ENCODE measurements around the gene TMEM45B.

The TMEM45B gene

DNA sequence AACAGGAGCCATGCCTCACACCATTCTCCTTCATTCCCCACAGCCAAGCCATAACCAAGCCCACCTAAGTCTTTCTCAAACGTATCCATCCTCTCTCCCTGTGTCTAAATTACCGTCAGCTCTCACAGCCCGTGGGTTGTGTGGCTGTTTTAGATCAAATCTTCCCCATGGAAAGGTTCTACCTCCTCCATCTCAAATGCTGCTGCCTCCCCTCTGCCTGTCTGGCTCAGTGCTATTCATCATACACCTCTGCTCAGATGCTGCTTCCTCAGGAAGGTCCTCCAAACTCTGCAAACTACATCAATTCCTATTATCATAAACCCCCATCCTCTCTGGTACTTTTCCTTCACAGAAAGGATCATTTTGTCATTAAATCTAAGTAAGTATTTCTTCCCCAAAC is 64.7 kb downstream of the TMEM45B start:
- no peak for TF ChIP-seq YY1 (IDR thresholded peaks at IDR 0.05; ENCODE audit: low read depth)
- no peak for TF ChIP-seq RAD21 (IDR thresholded peaks at IDR 0.05; ENCODE audit: low read depth)
- TF ChIP-seq EGR1 (IDR thresholded peaks at IDR 0.05): no peak
- TF ChIP-seq, protein P1, sequence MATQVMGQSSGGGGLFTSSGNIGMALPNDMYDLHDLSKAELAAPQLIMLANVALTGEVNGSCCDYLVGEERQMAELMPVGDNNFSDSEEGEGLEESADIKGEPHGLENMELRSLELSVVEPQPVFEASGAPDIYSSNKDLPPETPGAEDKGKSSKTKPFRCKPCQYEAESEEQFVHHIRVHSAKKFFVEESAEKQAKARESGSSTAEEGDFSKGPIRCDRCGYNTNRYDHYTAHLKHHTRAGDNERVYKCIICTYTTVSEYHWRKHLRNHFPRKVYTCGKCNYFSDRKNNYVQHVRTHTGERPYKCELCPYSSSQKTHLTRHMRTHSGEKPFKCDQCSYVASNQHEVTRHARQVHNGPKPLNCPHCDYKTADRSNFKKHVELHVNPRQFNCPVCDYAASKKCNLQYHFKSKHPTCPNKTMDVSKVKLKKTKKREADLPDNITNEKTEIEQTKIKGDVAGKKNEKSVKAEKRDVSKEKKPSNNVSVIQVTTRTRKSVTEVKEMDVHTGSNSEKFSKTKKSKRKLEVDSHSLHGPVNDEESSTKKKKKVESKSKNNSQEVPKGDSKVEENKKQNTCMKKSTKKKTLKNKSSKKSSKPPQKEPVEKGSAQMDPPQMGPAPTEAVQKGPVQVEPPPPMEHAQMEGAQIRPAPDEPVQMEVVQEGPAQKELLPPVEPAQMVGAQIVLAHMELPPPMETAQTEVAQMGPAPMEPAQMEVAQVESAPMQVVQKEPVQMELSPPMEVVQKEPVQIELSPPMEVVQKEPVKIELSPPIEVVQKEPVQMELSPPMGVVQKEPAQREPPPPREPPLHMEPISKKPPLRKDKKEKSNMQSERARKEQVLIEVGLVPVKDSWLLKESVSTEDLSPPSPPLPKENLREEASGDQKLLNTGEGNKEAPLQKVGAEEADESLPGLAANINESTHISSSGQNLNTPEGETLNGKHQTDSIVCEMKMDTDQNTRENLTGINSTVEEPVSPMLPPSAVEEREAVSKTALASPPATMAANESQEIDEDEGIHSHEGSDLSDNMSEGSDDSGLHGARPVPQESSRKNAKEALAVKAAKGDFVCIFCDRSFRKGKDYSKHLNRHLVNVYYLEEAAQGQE (IDR thresholded peaks at IDR 0.05; ENCODE audit: low read depth): no peak
- no peak for TF ChIP-seq TAF1 (IDR thresholded peaks at IDR 0.05; ENCODE audit: low read depth)
- TF ChIP-seq, protein P2, sequence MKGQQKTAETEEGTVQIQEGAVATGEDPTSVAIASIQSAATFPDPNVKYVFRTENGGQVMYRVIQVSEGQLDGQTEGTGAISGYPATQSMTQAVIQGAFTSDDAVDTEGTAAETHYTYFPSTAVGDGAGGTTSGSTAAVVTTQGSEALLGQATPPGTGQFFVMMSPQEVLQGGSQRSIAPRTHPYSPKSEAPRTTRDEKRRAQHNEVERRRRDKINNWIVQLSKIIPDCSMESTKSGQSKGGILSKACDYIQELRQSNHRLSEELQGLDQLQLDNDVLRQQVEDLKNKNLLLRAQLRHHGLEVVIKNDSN (IDR thresholded peaks at IDR 0.05): no peak
- no peak for TF ChIP-seq FOXM1 (IDR thresholded peaks at IDR 0.05; ENCODE audit: borderline replicate concordance, low read depth)

DNA sequence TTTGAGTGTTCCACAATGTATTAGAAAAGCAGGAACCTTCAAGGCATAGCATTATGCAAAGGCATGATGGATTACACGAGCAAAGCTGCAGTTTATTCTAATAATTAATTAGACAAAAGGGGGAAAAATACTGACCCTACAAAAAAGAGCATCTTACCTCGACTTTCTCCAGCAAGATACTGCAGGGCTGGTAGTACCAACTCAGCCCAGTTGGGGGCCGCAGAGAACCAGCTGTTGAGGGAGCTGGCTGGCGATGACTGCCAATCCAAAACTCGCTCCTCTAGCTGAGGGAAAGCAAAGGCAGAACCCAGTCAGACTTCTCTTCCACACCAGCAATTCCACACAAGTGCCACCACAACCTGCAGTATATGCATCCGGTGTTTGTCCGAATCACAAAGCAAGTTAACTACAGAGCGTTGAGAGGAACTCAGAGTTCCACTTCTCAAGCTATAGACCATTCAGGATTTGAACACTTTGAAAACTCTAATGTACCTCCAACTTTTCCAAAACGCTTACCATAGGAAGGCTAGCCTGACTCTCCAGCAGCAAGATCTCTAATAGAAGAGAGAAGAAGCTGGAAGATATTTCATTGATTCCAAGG is 66.0 kb downstream of the TMEM45B start:
- TF ChIP-seq TCF12 (IDR thresholded peaks at IDR 0.05; ENCODE audit: low read depth): no peak
- peak; percentile 59 for TF ChIP-seq RAD21 (IDR thresholded peaks at IDR 0.05; ENCODE audit: low read depth)

DNA sequence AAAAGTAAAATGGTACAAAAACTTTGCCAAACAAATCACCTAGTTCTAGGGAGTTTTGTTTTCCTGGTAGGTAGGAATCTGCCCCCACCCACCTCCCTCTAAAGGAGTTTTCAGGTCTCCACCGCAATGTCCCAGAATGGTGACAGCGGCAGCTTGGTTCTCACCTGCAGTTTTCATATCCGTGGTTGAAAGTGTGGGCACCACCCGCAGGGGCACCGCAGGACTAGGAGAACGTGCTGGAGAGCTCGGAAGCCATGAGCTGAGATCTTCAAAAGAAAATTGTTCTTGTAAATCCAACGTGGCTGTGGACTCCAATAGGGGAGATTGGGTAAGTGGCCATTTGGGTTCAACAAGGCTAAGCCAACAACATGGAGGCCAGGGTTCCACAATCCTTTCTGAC is 68.9 kb downstream of the TMEM45B start:
- TF ChIP-seq, protein P3, sequence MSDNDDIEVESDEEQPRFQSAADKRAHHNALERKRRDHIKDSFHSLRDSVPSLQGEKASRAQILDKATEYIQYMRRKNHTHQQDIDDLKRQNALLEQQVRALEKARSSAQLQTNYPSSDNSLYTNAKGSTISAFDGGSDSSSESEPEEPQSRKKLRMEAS (IDR thresholded peaks at IDR 0.05): no peak
- no peak for TF ChIP-seq EGR1 (IDR thresholded peaks at IDR 0.05)
- no peak for TF ChIP-seq YY1 (IDR thresholded peaks at IDR 0.05; ENCODE audit: low read depth)

DNA sequence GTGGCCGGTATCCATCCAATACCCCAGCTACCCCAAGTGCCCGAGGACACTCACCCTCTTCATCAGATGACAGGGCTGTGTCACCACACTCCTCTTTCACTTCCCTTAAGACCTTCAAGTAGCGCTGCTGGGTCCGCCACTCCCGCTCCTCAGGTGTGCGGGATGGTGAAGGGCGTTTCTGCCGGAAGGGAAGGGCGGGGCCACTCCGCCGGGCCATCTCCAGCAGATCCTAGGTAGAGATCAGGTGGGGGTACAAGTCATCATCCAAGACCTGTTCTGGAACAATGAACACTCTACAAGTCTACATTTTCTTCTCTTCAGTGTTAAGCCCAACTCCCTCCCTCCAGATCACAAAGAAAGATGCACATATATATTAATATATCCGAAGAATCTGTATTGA is 69.7 kb downstream of the TMEM45B start:
- no peak for TF ChIP-seq NFIC (IDR thresholded peaks at IDR 0.05)
- no peak for TF ChIP-seq ZBTB7A (IDR thresholded peaks at IDR 0.05; ENCODE audit: low read depth)
- TF ChIP-seq RAD21 (IDR thresholded peaks at IDR 0.05; ENCODE audit: low read depth): no peak
- no peak for TF ChIP-seq YY1 (IDR thresholded peaks at IDR 0.05; ENCODE audit: low read depth)
- TF ChIP-seq FOXM1 (IDR thresholded peaks at IDR 0.05; ENCODE audit: borderline replicate concordance, low read depth): no peak
- no peak for TF ChIP-seq TAF1 (IDR thresholded peaks at IDR 0.05; ENCODE audit: low read depth)
- no peak for TF ChIP-seq EP300 (IDR thresholded peaks at IDR 0.05; ENCODE audit: borderline replicate concordance)
- TF ChIP-seq, protein P3 (IDR thresholded peaks at IDR 0.05): no peak

DNA sequence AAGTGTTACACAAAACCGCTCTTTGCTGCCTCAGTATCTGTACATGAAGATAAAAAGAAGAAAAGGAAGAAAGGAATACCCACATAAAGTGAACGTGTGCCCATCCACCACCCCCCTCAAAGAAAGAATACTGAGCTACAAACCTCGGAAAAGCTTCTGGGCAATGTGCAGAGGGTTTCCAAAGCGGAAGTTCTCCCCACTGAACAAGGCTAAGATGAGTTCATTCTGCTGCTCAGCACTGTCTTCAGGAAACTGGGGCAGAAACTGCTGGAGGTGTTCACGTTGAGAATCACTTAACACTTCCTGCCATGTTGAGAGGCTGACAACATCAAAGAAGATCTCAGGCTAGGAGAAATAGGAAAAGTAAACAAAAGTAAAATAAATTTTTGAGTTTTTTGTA is 72.8 kb downstream of the TMEM45B start:
- TF ChIP-seq, protein P3 (IDR thresholded peaks at IDR 0.05): no peak
- TF ChIP-seq, protein P2 (IDR thresholded peaks at IDR 0.05): no peak
- TF ChIP-seq TEAD4 (IDR thresholded peaks at IDR 0.05) (no peak), CREB1 (IDR thresholded peaks at IDR 0.05; ENCODE audit: low read depth) (no peak), RAD21 (IDR thresholded peaks at IDR 0.05; ENCODE audit: low read depth) (no peak), TCF12 (IDR thresholded peaks at IDR 0.05; ENCODE audit: low read depth) (no peak), TAF1 (IDR thresholded peaks at IDR 0.05; ENCODE audit: low read depth) (no peak), ZBTB7A (IDR thresholded peaks at IDR 0.05; ENCODE audit: low read depth) (no peak), NFIC (IDR thresholded peaks at IDR 0.05) (no peak), CEBPB (IDR thresholded peaks at IDR 0.05) (no peak), EP300 (IDR thresholded peaks at IDR 0.05; ENCODE audit: borderline replicate concordance) (no peak), YY1 (IDR thresholded peaks at IDR 0.05; ENCODE audit: low read depth) (no peak), FOXM1 (IDR thresholded peaks at IDR 0.05; ENCODE audit: borderline replicate concordance, low read depth) (no peak), EGR1 (IDR thresholded peaks at IDR 0.05) (no peak)
- TF ChIP-seq, protein P1 (IDR thresholded peaks at IDR 0.05; ENCODE audit: low read depth): no peak

DNA sequence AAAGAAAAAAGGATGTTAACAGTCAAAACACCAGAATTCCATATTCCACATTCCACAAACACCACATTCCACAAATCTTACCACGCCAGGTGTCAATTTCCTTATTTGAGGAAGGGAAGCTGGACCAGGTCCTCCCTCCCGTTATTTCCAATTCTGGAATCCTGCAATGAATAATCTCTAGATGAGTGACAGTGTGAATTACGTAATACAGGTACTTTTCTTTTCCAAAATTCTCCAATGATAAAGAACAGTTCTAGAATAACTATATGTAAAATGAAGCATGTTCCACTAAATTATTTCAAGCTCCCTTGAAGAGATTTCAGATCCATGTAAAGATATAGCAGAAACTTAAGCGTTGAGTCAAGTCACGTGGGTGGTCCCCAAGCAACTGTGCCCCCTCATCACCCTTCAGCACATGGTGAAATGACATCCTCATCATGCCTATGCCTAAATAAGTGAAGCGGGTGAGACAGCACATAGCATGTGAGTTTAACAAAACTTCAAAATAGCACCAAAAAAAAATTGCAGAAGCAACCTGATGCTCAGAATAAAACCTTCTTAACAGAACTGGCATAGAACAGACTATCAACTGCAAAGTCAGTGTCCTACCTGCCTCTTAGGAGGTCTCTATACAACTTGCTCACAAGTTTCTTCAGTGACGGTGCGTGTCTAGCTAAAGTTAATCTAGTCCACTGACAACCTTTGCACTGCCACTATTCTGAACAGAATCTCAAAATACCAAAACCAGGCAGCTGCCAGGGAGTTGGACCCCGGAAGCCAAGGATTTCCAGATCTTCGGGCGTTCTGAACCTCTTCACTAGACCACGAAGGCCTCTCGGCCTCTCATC is 78.9 kb downstream of the TMEM45B start:
- TF ChIP-seq TAF1 (IDR thresholded peaks at IDR 0.05; ENCODE audit: low read depth): no peak
- 0 out of 2 replicates have a peak, but pooled peaks have one; percentile 8 for TF ChIP-seq CEBPB (IDR thresholded peaks at IDR 0.05)
- TF ChIP-seq, protein P1 (IDR thresholded peaks at IDR 0.05; ENCODE audit: low read depth): no peak

Measured in Ishikawa (cell line).